Stimulated activated CD8-positive, alpha-beta memory T cell treated with anti-CD3 and anti-CD28 coated beads, Interleukin-4, amount 100 ng/mL, for 48 hours (primary cell): ENCODE results near the gene FAM174C.

Experiments
- DNase-seq: peaks from one replicate; pipeline ENCODE4 v3.0.0-alpha.2; 2020

The FAM174C gene

GRCh38 chr19:1275260-1275975 is at the start of gene FAM174C:
FAM174C (plus strand) TSS chr19:1275530; CDS start chr19:1275550, 20 bp downstream.
- peak; percentile 98 for DNase-seq

- DNase-seq: no peak
These were observed 49.2 kb upstream of the FAM174C start for GRCh38 chr19:1226227-1226518.

GRCh38 chr19:1226522-1227303 is 48.6 kb upstream of the FAM174C start:
- no peak for DNase-seq

- DNase-seq: no peak
These were observed 47.9 kb upstream of the FAM174C start for GRCh38 chr19:1227304-1228054.

GRCh38 chr19:1228161-1228957 is 47.0 kb upstream of the FAM174C start:
- DNase-seq: no peak

GRCh38 chr19:1229056-1229923 is 46.0 kb upstream of the FAM174C start:
- no peak for DNase-seq

GRCh38 chr19:1229924-1230782 is 45.2 kb upstream of the FAM174C start:
- DNase-seq: no peak

- DNase-seq: no peak
These were observed 44.4 kb upstream of the FAM174C start for GRCh38 chr19:1230783-1231489.

- no peak for DNase-seq
These were observed 43.3 kb upstream of the FAM174C start for GRCh38 chr19:1231729-1232637.

GRCh38 chr19:1232652-1233072 is 42.7 kb upstream of the FAM174C start:
- no peak for DNase-seq

GRCh38 chr19:1233115-1233667 is 42.1 kb upstream of the FAM174C start:
- DNase-seq: no peak

GRCh38 chr19:1234051-1234954 is 41.0 kb upstream of the FAM174C start:
- no peak for DNase-seq

GRCh38 chr19:1234955-1235380 is 40.4 kb upstream of the FAM174C start:
- no peak for DNase-seq

- DNase-seq: no peak
These were observed 39.4 kb upstream of the FAM174C start for GRCh38 chr19:1235625-1236538.

- no peak for DNase-seq
These were observed 38.8 kb upstream of the FAM174C start for GRCh38 chr19:1236576-1236975.

GRCh38 chr19:1237027-1237659 is 38.2 kb upstream of the FAM174C start:
- DNase-seq: no peak
